G401 (cell line): ENCODE measurements around the gene ZNF827. TPM values are rescaled to one million over a fixed set of nuclear protein-coding genes. Genes with fewer than 3 reads are reported as not detected.

Experiments
- DNase-seq: peaks from one replicate; pipeline ENCODE4 v3.0.0-alpha.2; 2015; ENCODE audit warnings: low spot score
- in situ Hi-C: cut with HindIII; loops from 2 replicates; pipeline ENCODE4 v1.10.0; 2016; ENCODE audit warnings: low sequenced_read_pairs, mixed read lengths
- total RNA-seq: library from RNA; depleted of rRNA; stranded (reverse); fragments of >200 nt; shearing (Covaris generic); gene quantifications from 2 replicates; pipeline ENCODE4 v1.2.3, GENCODE V29; 2014

The ZNF827 gene
- total RNA-seq, 1 experiment from 2014 or later = 2.1 TPM

DNA sequence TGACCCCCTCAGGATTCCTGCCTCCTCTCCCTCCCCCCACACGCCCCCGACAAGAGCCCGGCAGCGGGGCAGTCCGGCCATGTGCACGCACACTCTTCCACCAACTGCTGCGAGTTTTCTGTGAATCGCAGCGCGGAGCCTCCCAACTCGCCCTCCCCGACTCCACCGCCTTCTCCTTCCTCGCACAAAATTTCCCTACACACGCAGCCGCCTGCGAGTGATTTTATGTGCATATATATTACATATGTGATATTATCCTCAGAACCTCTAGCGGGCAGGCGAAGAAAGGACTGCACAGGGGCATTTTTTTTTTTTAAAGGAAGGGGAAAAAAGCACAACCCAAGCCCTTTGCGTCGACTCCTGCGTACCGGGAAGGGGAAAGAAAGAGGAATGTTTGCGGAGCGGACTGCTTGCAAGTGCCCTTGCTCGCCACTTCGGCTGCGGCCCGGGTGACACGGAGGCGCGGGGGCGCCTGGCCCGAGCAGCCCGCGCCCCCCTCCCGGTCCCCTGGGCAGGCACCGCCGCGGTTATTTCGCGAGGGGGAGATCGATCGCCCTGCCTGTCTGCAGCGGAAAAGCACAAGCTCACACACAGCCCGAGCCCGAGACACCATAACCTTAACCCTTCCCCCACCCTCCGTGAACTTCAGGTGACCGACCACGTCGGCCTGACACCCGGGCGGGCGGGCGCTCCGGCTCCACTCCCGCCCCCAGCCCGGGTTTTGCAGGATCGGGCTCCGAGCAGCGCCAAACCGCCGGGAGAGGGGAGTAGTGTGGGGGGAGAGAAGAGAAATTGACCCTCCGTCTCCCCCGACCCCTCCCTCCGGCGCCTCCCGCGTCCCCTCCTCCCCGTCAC, 2.3 kb downstream of the ZNF827 start:
- in situ Hi-C loops = no loop called here
- DNase-seq = peak; percentile 72

DNA sequence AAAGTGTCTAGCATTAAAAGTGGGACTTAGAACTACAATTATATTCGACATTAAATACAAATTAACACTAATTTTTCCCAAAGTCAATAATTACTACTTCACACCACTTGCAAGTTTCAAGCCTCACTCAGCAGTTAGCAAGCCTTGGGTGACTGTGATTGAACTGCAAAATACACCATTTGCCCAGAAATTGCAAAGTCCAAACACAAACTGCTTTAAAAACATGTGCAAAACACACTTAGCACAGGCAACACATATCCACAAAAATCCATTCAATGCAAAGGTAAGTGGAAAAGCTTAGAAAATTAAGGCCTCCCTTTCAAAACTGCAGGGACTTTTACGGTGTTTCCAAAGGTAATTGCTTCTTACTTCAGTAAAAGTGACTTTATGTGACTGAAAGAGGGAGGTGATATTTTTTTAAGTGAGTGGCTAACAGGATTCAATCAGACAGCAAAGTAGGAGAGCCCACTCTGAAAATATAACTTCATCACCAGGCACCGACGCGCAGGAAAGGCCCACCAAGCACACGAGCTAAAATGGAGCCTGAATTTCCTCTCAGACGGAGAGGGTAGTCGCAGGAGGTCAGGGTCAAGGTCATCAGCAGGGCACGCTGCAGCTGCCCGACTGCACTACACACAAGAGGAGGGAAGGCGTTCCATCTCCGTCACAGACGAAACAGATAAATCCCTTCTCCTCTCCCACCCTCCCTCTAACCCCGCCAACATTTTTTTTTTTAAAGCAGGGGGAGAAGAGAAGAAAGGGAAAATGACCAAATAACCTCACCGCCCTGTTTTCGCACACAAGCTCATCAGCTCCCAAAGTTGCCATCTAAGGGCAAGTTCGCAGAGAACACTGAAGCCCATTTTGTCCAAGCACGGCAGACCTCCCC, 3.1 kb downstream of the ZNF827 start:
- in situ Hi-C loops = no loop called here
- DNase-seq = peak; percentile 42

GRCh38 chr4:145934434-145935047, 4.1 kb downstream of the ZNF827 start:
- in situ Hi-C loops = no loop called here
- DNase-seq = peak; percentile 26

- DNase-seq = no peak
- in situ Hi-C loops = no loop called here
Observed at GRCh38 chr4:145933134-145933533, 5.5 kb downstream of the ZNF827 start.

- in situ Hi-C loops = no loop called here
- no peak for DNase-seq
Observed at GRCh38 chr4:145931403-145931802, 7.2 kb downstream of the ZNF827 start.

DNA sequence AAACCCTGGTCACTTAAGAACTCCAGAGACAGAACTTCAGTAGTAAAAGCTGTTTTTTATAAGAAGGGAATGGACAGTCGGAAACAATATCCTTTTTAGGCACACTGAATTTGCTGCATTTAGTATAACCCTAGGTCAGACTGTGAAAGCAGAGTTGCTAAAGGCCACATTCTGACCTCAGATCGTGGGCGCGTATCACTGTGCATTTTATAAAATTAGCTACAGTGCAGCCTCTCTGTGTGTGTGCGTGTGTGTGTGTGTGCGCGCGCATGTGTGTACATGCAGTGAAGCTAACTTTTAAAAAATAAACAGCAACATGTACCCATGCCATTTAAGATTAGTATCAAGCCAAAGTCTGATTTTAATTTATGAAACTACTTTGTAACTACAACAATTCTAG, 8.0 kb downstream of the ZNF827 start:
- in situ Hi-C loops = no loop called here
- no peak for DNase-seq

DNA sequence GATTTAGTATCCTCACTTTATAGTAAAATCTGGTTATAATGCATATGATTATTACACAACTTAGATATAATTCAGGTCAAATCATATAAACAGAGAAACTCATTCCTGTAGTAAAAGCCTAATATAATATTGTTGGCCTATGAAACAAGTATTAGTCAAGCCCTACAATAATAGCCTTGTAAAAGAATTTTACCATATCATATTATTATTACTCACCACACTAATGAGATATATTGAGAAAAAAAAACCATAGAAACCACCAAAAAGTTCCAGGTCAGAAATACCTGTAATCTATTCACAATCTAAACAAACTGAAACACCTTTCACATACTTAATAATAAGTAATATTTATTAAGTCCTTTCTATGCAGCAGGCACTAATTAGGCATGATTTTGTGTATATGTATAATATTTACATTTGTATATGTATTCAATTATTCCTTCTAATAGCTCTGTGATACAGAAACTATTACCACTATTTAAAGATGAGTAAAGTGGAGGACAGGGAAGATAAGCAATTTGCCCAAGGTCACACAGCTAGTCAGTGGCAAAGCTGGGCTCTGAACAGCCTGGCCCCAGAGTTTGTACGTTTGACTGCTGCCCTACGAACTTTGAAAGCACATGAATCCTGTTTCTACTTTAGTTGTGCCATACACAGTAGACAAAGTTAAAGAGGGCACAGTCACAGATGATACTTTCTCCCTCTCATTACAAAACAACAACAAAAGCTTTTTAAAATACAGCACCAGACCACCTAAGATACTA, 9.0 kb downstream of the ZNF827 start:
- in situ Hi-C loops = no loop called here
- DNase-seq = no peak

GRCh38 chr4:145928748-145929147, 9.9 kb downstream of the ZNF827 start:
- no peak for DNase-seq
- in situ Hi-C loops = no loop called here

DNA sequence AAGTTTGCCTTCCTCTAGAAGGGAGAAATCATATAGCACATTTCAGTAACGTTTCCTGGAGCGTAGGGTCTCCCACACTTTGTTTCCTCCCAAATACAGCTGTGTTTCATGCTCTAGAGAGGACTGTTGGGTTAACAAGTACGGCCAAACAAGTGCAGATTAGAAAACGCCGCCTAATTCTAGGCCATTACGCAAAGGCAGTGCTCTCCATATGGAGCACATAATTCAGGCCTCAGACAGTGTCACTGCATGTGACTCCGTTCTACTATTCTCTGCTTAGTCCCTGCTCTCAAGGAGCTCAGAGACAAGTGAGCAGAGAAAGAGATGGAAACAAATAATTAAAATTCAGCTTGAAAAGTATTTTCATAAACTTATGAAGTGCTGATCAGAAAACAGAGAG, 11.6 kb downstream of the ZNF827 start:
- in situ Hi-C loops = no loop called here

DNA sequence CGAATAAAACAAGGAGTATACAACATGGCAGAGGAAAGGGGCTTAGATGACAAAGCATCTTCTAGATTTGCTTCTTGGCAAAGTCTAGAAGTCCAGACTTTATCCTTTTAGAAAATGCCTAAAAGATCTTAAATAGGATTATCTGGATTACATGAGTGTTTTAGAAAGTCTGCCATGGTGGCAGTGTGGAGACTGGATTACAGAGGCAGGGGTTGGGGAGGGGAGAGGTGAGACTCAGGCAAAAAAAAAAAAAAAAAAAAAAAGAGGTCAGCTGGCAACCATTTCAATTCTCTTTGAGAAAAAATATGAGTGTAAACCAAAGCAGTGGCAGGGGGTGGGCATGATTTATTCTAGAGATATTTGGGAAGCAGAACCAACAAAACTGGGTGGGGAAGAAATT, 17.4 kb downstream of the ZNF827 start:
- in situ Hi-C loops = no loop called here
- DNase-seq = no peak

More for the DNA sequence above, 11.6 kb downstream of the ZNF827 start:
- DNase-seq = no peak

GRCh38 chr4:145920205-145920604, 18.4 kb downstream of the ZNF827 start:
- in situ Hi-C loops = no loop called here
- no peak for DNase-seq

DNA sequence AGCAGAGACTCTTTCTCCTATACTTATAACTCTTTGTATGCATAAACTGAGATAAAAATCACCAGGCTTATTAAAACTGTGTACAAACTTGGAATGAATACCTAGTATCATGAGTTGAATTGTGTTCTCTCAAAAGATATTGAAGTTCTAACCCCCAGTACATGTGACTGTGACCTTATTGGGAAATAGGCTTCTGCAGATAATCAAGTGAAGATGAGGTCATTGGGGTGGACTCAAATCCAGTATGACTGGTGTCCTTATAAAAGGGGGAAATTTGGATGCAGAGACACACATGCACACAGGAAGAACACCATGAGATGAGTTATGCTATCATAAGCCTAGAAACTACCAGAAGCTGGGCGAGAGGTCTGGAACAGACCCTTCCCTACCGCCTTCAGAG, 26.2 kb downstream of the ZNF827 start:
- in situ Hi-C loops = no loop called here

GRCh38 chr4:145909773-145910172, 28.9 kb downstream of the ZNF827 start:
- DNase-seq = no peak
- in situ Hi-C loops = no loop called here

More for the DNA sequence above, 26.2 kb downstream of the ZNF827 start:
- DNase-seq = no peak

- in situ Hi-C loops = no loop called here
- peak; percentile 70 for DNase-seq
Observed at GRCh38 chr4:145909281-145909715, 29.3 kb downstream of the ZNF827 start.

DNA sequence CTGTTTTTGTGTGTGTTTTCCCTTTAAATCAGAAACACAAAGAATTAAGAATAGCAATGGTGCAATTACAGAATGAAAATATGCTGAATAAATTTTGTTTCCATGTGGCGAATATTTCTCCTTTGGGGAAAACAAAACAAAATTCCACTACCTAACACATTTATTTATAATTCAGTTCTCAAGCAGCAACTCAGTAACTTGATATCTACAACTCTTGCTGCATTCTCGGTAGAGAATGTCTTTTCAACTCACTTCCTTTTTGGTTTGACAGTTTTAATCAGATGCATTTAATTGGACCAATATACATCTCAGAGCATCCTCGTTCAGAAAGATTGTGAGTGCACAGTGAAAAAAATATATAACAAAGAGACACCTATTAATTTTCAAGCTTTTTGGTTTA, 30.8 kb downstream of the ZNF827 start:
- no peak for DNase-seq

DNA sequence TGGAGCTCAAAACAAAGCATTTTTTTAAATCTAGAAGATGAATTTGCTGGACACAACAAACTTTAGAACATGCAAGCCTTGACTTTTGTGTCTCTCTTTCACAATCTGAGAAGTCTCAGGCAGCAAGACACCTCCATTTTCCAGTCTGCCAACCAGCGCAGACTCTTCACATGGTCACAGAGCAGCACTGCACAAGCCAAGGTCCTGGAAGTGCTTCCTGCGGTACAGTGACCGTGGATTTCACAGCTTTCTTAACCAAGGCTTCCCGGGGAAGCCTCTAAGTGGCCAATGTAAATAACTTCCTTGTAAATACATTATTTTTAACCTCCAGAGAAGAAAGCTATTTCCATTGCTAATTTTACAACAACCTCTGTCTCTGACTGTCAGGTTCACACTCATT, 31.2 kb downstream of the ZNF827 start:
- in situ Hi-C loops = no loop called here
- peak; percentile 68 for DNase-seq

More for the DNA sequence above, 30.8 kb downstream of the ZNF827 start:
- in situ Hi-C loops = no loop called here

GRCh38 chr4:145904413-145905177, 34.0 kb downstream of the ZNF827 start:
- in situ Hi-C loops = no loop called here
- no peak for DNase-seq

- in situ Hi-C loops = no loop called here
- DNase-seq = peak; percentile 80
Observed at GRCh38 chr4:145902522-145902921, 36.1 kb downstream of the ZNF827 start.
